ENCODE measurements around the gene MCM9. TPM values are rescaled to one million over a fixed set of nuclear protein-coding genes. Genes with fewer than 3 reads are reported as not detected.

The MCM9 gene
- total RNA-seq, 2 donors from 2014 or later, result 17.8 to 21.2 TPM

DNA sequence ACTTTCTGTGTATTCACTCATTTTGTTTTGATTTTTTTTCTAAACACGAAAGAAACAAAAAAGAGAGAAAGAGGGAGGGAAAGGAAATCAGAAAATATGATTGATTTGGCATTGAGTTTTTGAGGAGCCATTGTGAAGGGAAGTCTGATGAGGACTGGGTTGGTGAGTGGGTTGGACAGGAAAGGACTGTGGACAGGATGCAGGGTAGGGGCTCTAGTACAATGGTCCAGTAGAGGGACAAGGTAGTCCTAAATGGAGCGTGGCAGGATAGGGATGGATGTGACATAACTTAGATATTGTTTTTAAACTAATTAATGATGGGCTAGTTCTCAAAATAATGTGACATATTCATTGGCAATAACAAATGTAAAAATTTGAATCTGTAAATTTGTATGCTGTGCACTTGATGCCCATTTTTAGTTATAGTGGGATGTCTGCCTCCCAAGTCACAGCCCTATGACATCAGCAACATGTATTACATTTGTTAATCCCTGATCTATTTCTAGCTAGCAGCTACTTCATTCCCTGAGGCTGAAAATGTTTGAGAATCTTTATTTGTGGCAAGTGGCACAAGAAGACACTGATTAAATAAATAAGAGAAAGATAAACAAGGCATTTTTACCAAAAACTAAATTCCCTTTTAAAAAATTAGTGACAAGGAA is 105.0 kb downstream of the MCM9 start:
- Mint-ChIP-seq H3K9me3 (peaks cover 4% of the 10 kb centered on the region), H3K27ac (no peak overlapping the region), H3K4me1 (peaks cover 14% of the 10 kb centered on the region), H3K27me3 (ENCODE audit: insufficient read depth) (no peaks in the 10 kb centered on the region), H3K4me3 (no peak overlapping the region), H3K36me3 (ENCODE audit: low read depth) (peaks cover 20% of the 10 kb centered on the region)
- Histone ChIP-seq H3K4me1 (ENCODE audit: control insufficient read depth, insufficient read depth, low read length) (peaks cover 5% of the 10 kb centered on the region), H3K4me3 (ENCODE audit: low read length) (no peak overlapping the region), H3K27ac (ENCODE audit: low read depth, low read length) (no peak overlapping the region), H3K9ac (ENCODE audit: extremely low read depth, low read length, poor library complexity, severe bottlenecking) (no peak overlapping the region), H3K36me3 (ENCODE audit: control insufficient read depth, insufficient read depth, low read length) (peaks cover 17% of the 10 kb centered on the region), H3K27me3 (ENCODE audit: control insufficient read depth, insufficient read depth, low read length, poor library complexity, severe bottlenecking) (no peaks in the 10 kb centered on the region), H3K9me3 (ENCODE audit: control insufficient read depth, low read length) (no peaks in the 10 kb centered on the region)
- TF ChIP-seq, protein P1, sequence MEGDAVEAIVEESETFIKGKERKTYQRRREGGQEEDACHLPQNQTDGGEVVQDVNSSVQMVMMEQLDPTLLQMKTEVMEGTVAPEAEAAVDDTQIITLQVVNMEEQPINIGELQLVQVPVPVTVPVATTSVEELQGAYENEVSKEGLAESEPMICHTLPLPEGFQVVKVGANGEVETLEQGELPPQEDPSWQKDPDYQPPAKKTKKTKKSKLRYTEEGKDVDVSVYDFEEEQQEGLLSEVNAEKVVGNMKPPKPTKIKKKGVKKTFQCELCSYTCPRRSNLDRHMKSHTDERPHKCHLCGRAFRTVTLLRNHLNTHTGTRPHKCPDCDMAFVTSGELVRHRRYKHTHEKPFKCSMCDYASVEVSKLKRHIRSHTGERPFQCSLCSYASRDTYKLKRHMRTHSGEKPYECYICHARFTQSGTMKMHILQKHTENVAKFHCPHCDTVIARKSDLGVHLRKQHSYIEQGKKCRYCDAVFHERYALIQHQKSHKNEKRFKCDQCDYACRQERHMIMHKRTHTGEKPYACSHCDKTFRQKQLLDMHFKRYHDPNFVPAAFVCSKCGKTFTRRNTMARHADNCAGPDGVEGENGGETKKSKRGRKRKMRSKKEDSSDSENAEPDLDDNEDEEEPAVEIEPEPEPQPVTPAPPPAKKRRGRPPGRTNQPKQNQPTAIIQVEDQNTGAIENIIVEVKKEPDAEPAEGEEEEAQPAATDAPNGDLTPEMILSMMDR (conservative IDR thresholded peaks at IDR 0.05), result no peak
- no peak for DNase-seq
- WGBS, 2 experiments (ENCODE audit: insufficient coverage in 1 of 2, insufficient read length in 1 of 2), result 95 to 100% methylated on average over 2 of the region's 2 CpGs

DNA sequence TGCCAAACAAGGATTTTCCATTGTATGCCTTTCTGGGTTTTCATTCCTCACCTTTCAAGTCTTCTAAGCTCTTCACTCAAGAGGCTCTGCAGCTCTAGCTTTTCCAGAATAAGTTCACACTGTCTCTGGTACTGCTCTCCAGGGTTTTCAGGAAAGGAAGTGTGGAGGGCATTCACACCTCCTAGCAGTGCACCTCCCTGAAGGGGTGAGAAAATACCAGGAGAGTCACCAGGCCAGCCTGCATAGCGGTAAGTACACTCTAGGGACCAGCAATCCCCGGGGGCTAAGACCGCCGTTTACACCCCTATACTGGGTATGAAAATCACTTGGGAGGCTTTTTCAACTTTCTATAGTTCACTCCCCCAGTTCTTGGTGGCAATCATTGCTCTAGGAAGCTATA is 108.9 kb downstream of the MCM9 start:
- peak overlapping the region; percentile 48 for H3K27ac Mint-ChIP-seq

DNA sequence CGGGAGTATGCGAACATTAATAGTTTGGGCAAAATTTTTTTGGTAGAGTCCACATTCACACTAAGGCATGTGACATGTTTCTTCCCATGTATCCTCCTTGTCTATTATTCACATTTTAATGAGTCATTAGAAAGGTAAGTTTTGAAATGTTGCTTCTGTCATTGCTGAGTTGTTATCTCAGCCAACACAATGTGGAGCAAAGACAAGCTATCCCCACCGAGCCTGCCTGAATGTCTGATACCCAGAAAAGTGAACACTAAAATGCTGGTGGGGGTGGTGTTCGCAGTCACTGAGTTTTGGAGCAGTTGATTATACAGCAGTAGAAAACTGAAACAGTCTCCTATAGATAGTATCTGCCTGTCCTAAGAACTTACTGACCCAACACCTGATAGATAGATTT is 109.3 kb downstream of the MCM9 start:
- 83 to 92% methylated on average over 1 to 4 of the region's 4 CpGs for WGBS, 2 experiments (ENCODE audit: insufficient coverage in 1 of 2, insufficient read length in 1 of 2)
- H3K27me3 ChIP-seq (ENCODE audit: control insufficient read depth, insufficient read depth, low read length, poor library complexity, severe bottlenecking), result no peaks in the 10 kb centered on the region
- TF ChIP-seq, protein P1 (conservative IDR thresholded peaks at IDR 0.05), result no peak
- H3K9me3 ChIP-seq (ENCODE audit: control insufficient read depth, low read length), result no peaks in the 10 kb centered on the region
- H3K4me1 Mint-ChIP-seq, result peaks cover 24% of the 10 kb centered on the region
- H3K36me3 Mint-ChIP-seq (ENCODE audit: low read depth), result peaks cover 47% of the 10 kb centered on the region
- no peak overlapping the region for H3K27ac ChIP-seq (ENCODE audit: low read depth, low read length)
- no peak overlapping the region for H3K4me3 ChIP-seq (ENCODE audit: low read length)
- peaks cover 5% of the 10 kb centered on the region for H3K4me1 ChIP-seq (ENCODE audit: control insufficient read depth, insufficient read depth, low read length)
- H3K9me3 Mint-ChIP-seq, result peaks cover 3% of the 10 kb centered on the region
- no peak overlapping the region for H3K9ac ChIP-seq (ENCODE audit: extremely low read depth, low read length, poor library complexity, severe bottlenecking)
- H3K36me3 ChIP-seq (ENCODE audit: control insufficient read depth, insufficient read depth, low read length), result peaks cover 22% of the 10 kb centered on the region
- H3K27ac Mint-ChIP-seq, result peak overlapping the region; percentile 48
- no peak for DNase-seq
- no peak overlapping the region for H3K4me3 Mint-ChIP-seq
- no peaks in the 10 kb centered on the region for H3K27me3 Mint-ChIP-seq (ENCODE audit: insufficient read depth)

More for the DNA sequence above, 108.9 kb downstream of the MCM9 start:
- Histone ChIP-seq H3K27ac (ENCODE audit: low read depth, low read length) (no peak overlapping the region), H3K9ac (ENCODE audit: extremely low read depth, low read length, poor library complexity, severe bottlenecking) (no peak overlapping the region), H3K9me3 (ENCODE audit: control insufficient read depth, low read length) (no peaks in the 10 kb centered on the region), H3K4me1 (ENCODE audit: control insufficient read depth, insufficient read depth, low read length) (peaks cover 5% of the 10 kb centered on the region), H3K4me3 (ENCODE audit: low read length) (no peak overlapping the region), H3K36me3 (ENCODE audit: control insufficient read depth, insufficient read depth, low read length) (peaks cover 22% of the 10 kb centered on the region), H3K27me3 (ENCODE audit: control insufficient read depth, insufficient read depth, low read length, poor library complexity, severe bottlenecking) (no peaks in the 10 kb centered on the region)
- Mint-ChIP-seq H3K36me3 (ENCODE audit: low read depth) (peaks cover 43% of the 10 kb centered on the region), H3K4me1 (peaks cover 24% of the 10 kb centered on the region), H3K9me3 (no peaks in the 10 kb centered on the region), H3K4me3 (no peak overlapping the region), H3K27me3 (ENCODE audit: insufficient read depth) (no peaks in the 10 kb centered on the region)
- TF ChIP-seq, protein P1 (conservative IDR thresholded peaks at IDR 0.05), result no peak
- DNase-seq, result no peak
- WGBS, 2 experiments (ENCODE audit: insufficient coverage in 1 of 2, insufficient read length in 1 of 2), result 93 to 100% methylated on average over 3 to 4 of the region's 4 CpGs
